Measurements from ENCODE around the gene NANOS3.

The NANOS3 gene

DNA sequence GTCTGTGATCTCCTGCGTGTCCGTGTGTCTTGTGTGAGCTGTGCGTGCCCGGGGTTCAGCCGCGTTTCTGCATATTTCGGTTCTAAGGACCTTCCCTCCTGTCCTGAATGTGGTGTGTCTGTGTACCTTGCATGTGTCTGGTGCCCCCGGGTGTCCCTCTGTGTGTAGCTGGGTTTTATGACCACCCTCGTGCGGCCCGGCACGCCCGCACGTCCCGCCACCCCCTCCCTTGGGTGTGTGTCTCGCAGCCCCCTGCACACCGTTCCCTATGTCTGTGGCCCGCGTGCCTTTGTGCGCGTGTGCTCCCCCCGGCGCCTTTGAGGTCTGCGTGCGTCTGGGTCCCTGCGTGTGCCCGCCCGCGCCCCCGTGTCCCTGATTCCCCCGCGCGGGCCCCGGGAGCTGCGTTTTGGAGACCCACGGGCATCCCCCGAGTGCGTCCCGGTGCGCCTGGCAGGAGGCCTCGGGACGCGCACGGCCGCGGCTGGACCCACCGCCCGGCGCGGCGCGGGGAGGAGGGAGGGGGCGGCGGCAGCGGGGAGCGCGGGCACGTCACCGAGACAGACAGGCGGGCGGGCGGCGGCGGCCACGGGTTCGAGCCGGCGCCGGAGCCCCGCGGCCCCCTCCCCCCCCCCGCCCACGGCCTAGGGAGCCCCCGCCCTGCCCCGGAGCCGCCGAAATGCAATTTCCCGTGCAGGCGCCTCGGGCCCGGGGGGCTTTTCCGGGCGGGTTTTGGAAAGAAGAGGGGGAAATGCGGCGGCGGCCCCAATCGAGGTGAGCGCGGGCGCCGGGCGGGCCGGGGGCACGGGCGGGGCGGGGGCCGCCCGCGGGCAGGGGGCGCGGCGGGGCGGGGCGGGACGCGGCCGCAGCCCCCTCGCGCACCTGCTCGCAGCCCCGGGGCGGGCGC lies 12.0 kb upstream of the NANOS3 start:
- FAIRE-seq: no peak

DNA sequence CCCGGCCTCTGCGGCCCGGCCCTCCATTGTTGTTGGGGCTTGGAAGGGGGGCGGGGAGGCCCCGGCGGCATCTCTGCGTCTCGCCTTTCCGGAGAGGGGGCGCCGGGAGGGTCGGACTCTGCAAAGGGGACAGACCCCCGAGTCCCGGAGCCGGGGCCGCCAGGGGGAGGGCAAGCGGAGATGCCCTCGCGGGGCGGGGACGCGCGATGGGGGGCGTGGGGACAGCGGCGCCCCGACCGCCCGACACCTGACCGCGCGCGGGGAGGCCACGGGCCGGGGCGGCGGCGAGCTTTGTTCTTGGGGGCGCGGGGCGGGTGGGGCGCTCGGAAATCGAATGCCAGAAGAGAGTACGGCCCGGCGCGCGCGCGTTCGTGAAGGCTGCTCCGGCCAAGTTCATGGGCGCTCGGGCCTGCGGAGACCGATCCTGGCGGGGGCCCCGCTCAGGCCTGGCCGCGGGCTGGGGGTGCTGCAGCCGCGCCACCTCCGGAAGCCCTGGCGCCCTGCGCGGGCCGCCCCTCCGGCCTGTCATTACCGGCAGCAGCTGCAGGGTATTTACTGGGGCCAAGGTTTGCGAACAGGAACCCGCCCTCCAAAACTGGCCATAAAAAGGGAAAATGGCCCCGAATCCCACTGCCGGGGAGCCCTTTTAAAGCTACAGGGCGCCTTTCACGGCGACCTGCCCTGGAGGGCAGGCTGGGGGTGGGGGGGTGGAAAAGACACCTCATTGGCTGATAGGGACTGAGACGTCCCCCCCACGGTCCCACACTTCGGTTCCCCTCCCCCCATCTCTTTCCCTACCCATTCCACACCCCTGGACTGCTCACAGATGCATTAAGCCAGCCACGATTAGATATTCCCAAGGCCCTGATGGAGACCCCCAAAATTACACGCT lies 11.1 kb upstream of the NANOS3 start:
- FAIRE-seq: no peak

DNA sequence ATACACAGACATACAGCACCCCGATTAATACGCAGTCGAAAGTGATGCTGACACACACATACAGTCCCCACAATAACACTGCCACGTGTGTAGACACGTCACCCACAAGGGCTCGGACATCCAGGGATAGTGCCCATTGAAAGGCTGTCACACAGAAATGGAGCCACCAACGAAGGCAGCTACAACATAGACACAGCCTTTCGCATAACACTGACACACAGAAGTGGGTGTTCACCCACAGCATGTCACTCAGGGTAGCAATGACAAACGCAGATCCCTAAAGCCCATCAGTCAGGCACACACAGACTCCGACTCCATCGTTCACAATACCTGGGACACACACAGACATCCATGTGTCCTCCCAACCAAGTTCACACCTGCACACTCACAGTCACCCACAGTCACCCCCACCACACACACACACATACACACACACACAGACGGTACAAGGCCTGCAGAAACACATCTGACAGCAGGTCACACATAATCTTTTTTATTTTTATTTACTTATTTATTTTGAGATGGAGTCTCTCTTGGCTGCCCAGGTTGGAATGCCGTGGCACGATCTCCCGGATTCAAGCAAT lies 10.4 kb upstream of the NANOS3 start:
- no peak for FAIRE-seq

DNA sequence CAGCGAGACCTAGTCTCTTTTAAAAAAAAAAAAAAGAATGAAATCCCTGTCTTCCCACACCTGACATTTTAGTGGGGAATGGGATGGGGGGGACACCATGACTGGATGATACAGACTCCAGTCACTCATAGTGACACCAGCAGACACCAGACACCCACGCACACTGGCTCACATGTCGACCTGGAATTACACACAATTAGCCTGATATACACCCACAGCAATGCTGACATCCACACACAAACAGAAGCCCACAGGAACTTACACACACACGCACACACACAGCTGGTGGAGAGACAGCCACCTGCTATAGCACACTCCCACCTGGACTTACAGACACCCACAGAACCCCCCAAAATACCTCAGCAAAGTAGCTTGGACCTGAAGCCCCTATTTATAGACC lies 8.3 kb upstream of the NANOS3 start:
- no peak for FAIRE-seq

DNA sequence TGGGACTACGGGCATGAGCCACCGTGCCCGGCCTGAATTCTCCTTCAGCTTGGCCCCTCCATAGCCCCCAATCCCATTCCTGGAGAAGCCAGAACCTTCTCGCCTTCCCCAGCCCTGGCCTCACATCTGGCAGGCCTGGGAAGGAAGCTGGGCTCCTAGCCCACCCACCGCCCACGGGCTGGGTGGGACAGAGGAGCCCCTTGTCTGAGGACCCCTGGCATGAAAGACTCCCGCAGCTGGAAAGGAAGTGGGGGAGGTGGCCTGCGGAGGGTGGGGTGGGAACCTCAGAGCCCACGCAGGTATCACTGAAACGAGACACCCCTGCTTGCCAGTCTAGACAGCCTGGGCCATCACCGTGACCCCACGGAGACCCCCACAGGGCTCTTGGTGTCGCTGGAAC lies 7.7 kb upstream of the NANOS3 start:
- FAIRE-seq: no peak

DNA sequence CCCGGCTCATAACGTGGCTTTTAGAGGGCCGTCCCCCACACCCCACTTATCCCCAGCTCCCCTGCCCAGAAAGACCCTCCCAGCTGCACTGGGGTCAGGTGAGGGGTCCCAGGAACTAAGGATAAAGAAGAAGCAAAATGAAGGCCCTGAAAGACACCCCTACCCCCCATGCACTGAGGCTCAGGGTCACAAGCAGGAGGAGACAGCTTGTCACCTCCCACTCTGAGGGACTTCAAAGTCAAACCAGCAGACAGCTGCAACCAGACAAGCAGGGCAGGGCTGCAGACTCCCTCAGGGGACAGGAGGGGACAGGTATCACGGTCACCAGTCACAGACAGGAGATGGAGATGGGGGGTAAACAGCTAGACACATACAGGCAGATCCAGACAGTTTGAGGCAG lies 6.1 kb upstream of the NANOS3 start:
- no peak for FAIRE-seq

DNA sequence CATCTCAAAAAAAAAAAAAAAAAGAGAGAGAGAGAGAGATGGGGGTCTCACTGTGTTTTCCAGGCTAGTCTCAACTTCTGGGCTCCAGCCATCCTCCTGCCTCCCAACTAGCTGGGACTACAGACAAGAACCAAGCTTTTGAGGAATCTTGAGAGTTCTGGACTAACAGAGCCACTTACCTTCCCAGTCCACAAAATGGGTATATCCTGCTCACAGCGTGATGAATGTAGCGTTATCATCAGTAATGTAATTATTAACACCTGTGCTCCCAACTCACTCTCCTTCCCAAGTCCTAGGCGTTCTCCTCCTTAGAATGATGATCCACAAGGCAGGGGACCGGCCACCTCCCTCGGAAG lies 4.6 kb upstream of the NANOS3 start:
- FAIRE-seq: no peak

DNA sequence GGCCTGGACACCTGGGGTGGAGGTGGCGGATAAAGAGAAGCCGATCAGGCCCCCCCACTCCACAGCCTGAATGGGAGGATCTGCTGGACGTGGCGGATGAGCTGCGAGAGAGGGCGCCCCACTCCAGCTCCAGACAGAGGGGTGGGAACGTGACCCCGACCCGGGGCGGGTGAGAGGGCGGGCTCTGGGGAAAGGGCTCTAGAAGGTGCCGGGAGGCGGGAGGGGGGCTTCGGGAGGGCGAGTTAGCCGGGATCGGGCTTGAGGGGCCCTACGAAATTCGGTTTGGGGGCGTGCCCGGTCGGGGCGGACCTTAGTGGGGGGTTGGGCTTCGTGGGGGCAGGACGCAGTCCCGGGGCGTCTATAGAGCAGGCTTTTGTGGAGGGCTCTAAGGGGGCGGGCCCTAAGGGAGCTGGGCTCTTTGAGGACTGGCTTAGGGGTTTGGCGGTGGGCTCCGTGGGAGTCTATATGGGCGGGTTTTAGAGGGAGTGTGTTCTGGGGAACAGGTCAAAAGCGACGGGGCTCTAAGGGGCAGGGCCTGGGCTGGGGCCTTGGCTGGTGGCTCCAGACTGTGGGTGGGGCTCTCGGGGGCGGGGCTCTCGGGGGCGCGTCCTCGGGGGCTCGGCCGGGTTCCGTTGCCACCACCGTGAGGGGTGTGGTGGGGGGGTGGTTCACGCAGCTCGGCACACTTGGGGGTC lies 4.1 kb upstream of the NANOS3 start:
- FAIRE-seq: no peak

DNA sequence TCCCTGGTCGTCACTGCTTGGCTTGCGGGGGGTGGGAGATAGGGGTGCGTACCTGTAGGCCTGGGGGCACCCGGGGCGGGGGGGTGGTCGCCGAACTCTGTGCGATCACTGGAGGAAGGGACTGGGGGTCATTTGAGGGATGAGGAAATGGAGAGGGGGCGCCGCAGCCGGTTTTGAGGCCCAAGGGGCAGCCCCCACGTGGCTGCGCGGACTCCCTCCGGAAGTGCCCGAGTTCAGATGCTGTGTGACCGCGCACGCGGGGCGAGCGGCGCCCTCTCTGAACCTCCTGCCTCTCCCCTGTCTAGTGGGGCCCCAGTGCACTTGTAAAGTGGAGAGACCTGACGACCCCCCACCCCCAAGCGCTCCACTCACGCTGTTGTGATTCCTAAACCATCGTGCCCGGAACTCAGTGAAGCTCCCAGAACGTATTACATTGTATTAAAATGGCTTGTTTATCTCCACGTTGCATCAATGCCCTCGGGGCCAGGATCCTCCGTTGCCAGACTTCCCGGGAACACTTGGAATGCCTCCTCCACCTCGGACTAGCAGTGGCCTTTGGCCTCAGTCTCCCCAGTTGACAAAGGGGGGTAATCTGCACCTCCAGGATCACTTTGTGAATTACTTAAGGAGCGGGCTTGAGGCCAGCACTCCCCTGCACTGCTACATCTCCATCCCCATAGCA lies 3.0 kb upstream of the NANOS3 start:
- no peak for FAIRE-seq

DNA sequence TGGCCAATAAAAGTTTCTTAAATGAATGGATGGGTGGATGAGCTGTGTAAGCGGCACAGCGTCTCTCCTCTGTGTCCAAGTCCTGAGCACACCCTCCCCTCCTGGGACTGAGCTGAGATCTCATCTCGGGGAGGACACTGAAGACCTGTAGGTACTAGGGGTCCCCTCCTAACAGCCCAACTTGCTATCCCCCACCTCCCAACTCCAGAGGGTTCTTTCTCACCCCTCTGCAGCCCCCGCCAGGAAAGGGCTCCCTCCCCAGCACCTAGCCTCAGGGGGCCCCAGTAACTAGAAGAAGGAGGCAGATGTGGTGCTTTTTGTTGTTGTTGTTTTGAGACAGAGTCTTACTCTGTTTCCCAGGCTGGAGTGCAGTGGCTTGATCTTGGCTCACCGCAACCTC lies 1.1 kb upstream of the NANOS3 start:
- no peak for FAIRE-seq

DNA sequence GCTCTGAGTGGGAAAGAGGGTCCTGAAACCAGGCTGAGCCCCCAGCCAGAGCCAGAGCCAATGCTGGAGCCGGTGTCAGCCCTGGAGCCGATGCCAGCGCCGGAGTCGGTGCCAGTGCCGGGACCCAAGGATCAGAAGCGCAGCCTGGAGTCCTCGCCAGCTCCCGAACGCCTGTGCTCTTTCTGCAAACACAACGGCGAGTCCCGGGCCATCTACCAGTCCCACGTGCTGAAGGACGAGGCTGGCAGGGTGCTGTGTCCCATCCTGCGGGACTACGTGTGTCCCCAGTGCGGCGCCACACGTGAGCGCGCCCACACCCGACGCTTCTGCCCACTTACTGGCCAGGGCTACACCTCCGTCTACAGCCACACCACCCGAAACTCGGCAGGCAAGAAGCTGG lies 369 bp downstream of the NANOS3 start:
- FAIRE-seq: no peak

DNA sequence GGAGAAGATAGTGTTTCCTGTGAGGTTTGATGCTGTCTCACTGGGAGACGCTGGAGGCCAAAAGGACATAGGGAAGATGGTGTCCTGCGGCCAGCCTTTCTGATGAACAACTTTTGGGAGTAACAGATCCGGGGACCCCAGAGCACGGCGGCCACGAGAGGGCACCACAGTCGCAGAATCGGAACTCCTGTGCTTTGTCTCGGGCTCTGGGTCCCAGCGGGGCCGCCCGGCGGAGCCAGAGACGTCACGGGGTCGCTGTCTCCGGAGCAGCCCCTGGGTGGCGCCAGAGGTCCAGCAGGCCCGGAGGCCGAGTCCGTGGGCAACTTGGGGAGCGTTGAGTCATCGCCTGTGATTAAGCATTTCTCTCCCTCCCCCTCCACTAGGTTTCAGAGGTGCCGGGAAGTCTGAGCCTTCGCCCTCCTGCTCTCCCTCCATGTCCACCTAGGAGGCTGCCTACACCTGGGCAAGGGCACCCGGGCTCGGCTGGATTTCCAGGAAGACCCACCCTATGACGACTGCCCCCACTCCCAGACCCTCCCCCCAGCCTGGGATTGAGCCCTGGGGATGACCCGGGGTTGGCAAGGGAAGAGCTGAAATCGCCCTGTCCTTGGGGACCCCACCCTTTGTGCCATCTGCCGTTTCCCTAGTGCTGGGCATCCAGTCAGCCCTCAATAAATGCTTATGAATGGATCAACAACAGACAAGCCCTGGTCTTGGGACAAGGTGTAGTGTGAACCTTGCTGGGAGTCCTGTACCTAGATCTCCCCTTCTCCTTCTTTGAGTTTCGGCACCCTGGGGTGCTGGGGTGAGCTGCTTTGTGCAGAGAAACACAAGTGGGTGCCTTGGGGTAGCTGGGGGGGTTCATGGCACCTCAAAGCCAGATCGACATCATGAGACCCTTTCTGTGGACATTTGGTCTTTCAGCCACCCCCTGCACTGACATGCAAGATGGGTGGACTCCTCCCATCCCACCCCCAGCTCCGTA lies 3.4 kb downstream of the NANOS3 start:
- peak; percentile 91 for FAIRE-seq

DNA sequence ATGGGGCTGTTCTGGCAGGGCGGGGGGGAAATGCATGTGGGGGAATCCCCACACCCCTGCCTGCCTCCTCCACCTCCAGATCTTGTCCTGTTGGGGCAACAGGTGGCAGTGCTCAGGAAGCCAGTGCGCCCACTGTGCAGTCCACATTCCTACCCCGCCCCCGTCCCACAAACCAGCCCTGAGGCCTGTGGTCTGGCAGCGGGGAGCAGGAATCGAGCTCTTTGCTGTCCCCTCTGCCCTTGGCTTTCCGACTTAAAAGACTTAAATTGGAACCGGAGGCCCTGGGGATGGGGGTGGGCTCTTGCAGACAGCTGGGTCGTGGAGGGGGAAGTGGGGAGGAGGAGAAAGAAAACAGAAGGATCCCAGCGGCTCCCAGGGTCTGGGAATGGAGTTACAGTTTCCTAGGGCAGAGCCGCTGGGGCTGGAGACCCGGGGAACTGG lies 4.3 kb downstream of the NANOS3 start:
- no peak for FAIRE-seq

DNA sequence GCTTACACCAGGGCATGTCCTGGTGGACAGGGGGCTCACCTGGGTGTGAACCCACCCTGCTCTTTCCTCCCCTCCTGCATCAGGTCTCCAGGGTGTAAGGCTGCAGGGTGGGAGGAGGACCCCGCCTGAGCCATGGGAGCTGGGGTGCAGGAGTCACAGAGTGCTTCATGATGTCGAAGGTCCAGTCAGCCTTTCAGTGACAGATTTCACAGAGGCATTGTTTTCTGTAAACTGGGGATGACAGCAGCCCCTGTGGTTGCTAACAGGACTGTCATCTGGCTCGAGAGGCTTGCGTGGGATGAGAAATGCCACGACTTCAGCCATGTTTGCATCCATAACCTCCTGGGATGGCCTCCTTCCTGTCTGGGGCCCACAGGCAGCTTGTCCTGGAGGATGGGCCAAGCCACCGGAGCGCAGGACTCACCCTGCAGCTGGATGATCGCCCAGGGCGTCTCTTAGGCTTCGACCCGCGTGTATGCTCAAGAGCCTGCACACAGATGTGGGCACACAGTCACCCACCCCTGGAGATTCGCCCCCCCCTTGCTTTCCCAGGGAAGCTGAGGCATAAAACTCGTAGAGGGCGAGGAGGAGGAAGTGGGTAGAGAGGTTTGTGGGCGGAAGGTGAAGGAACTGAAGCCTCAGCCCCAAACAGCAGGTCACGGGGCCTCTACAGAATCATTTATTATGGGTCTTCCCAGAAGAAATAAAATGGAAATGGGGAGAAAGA lies 4.9 kb downstream of the NANOS3 start:
- no peak for FAIRE-seq

DNA sequence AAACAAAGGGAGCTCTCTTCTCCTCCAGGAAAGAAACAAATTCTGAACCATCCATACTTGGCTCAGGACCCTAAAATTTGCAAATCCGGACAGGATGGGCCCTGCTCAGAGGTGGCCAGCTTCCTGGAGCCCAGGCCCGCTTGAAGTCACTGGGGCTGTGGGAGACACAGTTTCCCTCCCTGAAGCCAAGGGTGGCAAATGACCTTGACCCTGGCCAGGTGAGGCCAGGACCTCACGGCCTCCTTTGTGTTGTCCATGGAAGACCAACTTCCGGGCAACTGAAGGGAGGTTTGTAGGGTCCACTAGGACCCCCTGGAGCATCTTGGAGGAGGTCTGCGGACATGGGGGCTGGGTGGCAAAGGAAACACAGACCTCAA lies 5.5 kb downstream of the NANOS3 start:
- FAIRE-seq: no peak

DNA sequence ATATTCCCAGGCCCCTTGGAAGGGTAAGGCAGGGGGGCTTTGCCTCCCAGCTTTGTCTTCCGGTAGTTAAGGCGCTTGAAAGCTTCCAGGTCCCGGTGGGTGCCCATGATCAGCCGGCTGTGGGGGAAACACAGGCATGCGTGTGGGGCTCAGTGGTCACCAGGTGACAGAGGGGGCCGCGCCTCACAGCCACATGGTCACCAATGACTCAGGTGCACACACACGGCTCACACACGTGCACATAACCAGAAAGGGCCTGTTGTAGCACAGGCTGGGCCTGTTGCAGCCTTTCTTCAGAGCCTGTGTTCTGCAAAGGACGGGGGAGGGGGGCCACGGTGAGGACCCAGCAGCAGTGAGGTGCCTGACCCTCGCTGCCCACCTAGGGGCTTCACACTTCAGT lies 5.9 kb downstream of the NANOS3 start:
- no peak for FAIRE-seq

DNA sequence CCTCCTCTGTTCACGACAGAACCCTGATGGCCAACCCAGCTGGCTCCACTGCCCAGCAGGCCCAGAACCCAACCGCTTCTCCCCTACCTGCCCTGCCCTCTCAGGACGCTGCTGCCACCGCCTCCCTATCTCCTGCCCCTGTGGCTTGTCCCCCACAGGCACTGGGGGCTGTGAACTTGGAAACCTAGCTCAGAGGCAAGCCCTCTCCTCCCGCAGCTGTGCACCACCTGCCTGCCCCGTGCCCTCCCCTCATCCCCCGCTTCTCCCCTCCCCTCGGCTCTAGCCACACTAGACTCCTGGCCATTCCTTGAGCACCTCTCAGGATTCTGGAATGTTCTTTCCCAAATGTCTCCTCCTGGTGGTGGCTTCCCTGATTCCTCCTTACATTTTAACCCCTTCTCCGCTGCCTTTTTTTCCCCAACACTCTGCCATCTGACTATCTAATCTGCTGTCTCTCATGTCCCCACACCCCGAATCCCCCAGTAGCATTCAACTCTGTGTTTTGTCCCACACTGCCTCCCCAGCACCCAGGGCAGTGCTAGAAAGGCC lies 6.7 kb downstream of the NANOS3 start:
- FAIRE-seq: no peak

DNA sequence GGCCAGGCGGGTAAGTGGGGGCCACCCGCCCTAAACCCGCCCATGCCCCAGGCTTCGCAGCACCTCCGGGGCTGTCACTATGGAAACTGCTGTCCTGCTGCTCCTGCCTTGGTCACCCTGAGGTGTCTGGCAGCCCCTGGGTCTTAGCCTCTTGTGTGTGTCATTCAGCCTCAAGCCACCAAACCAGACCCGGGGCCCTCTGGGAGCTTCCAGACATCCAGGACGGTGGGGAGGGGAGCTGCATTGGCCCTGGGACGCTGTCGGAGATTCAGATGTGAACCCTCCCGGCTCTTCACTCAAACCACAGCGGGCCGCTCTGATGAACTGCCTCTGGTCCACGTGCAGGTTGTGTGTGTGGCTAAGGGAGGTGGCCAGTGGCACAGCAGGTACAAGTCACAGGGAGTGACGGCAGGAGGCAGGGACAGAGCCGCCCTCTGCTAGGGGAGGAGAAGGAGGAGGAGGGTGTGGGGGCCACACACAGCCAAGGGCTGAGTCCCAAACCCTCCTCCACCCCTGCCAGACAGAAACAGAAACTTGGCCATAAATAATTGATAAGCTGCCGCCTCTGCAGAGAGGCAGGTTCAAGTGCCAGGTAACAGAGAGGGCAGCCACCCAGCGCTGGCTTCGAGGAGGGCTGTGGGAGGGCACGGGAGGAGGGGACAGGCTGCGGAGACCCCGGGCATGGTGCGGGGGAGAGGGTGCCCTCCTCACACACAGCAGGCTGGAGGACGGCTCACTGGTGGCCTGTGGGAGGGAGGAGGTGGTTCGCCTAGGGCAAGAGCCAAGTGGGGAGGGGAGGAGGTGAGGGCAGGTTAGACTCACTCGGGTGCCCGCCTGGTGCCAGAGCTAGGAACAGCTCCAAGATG lies 8.0 kb downstream of the NANOS3 start:
- no peak for FAIRE-seq

DNA sequence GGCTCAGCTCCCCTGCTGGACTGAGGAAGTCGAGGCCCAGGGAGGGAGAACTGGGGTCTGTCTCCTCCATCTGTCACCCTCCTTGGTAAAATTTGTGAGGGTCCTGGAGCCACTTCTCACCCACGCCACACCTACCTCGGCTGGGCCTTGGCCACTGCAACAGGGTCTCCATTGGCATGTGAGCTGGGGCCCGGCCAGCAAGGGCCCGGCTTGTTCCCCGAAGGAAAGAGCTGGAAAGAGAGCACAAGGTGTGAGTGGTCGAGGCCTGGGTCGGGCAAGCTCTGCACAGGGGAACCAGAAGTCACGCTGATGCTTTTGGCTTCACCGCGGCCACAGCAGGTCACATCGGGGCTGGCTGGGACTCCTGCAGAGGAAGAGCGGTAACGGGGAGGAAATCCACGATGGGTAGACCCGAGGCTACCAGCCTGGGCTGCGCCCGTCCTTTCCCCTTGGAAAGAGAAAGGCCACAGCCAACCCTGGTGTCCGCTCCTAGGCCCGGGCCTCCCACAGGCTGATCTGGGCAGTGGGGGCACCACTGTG lies 9.0 kb downstream of the NANOS3 start:
- FAIRE-seq: no peak
